Measurements from ENCODE around the gene AK8. TPM values are rescaled to one million over a fixed set of nuclear protein-coding genes. Genes with fewer than 3 reads are reported as not detected.

AK8 gene
- total and polyA plus RNA-seq, 2 experiments from 2014 or later = 0.14 to 0.78 TPM

GRCh38 chr9:132832171-132832881, 45.8 kb downstream of the AK8 start:
- no peak overlapping the region for H3K27ac ChIP-seq (ENCODE audit: low read depth)
- H3K9me2 ChIP-seq (ENCODE audit: insufficient read depth) = no peaks in the 10 kb centered on the region
- ATAC-seq (no peak), DNase-seq (ENCODE audit: low spot score) (no peak)
- no peaks in the 10 kb centered on the region for H3F3A ChIP-seq (replicated peaks; ENCODE audit: low read depth)
- Mint-ChIP-seq H3K4me3 (no peak overlapping the region), H3K27me3 (ENCODE audit: insufficient read depth, low read depth, poor library complexity) (no peaks in the 10 kb centered on the region), H3K4me1 (peaks cover 4% of the 10 kb centered on the region; the same call in 2 of the 3 replicates), H3K27ac (no peak overlapping the region), H3K36me3 (ENCODE audit: low read depth) (no peaks in the 10 kb centered on the region), H3K9me3 (no peaks in the 10 kb centered on the region)
- no peaks in the 10 kb centered on the region for H3K27me3 ChIP-seq (ENCODE audit: insufficient read depth)
- no peaks in the 10 kb centered on the region for H3K36me3 ChIP-seq (ENCODE audit: insufficient read depth)
- H3K4me1 ChIP-seq (ENCODE audit: insufficient read depth) = no peaks in the 10 kb centered on the region
- no peak overlapping the region for H2AFZ ChIP-seq
- H3K4me3 ChIP-seq = no peak overlapping the region
- H3K79me2 ChIP-seq (replicated peaks; ENCODE audit: insufficient read depth) = no peaks in the 10 kb centered on the region
- no peaks in the 10 kb centered on the region for H4K20me1 ChIP-seq (replicated peaks; ENCODE audit: insufficient read depth)
- H3K4me2 ChIP-seq = no peak overlapping the region
- no peak for TF ChIP-seq ETS1 (IDR thresholded peaks at IDR 0.05)
- no peak for TF ChIP-seq CREB1 (CRISPR knock-in tag; IDR thresholded peaks at IDR 0.05; ENCODE audit: low read depth)
- TF ChIP-seq POLR2AphosphoS5 (IDR thresholded peaks at IDR 0.05; ENCODE audit: low read depth) = no peak

DNA sequence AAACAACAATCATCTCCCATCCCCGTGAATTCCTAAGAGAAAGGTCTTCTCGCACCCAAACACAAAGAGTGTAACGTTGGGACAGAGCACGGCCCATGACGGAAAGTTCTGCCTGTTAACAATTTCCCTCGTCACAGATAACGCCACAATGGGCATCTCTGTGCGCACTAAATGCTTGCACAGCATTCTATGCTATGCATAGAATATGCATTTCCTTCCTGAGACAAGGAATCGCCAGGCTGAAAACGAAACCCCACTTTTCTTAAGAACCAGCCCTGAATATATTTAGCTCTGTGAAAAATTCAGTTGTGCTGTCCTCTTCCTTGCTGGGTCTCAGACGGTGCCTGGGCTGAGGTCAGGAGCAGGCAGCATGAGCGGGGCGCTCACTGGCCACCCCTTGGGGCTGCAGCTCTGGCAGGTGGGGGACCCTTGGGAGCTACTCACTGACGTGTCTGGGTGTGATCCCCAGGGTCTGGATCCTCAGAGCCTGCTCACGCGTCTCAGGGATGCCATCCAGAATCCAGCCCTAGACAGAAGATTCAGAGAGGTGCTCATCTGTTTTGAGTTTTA, 49.8 kb downstream of the AK8 start:
- no peaks in the 10 kb centered on the region for H3K27me3 ChIP-seq (ENCODE audit: insufficient read depth)
- Mint-ChIP-seq H3K4me1 (no peaks in the 10 kb centered on the region; the same call in 2 of the 3 replicates), H3K36me3 (ENCODE audit: low read depth) (no peaks in the 10 kb centered on the region), H3K4me3 (no peak overlapping the region), H3K9me3 (no peaks in the 10 kb centered on the region), H3K27me3 (ENCODE audit: insufficient read depth, low read depth, poor library complexity) (no peaks in the 10 kb centered on the region), H3K27ac (no peak overlapping the region)
- TF ChIP-seq, protein P1, sequence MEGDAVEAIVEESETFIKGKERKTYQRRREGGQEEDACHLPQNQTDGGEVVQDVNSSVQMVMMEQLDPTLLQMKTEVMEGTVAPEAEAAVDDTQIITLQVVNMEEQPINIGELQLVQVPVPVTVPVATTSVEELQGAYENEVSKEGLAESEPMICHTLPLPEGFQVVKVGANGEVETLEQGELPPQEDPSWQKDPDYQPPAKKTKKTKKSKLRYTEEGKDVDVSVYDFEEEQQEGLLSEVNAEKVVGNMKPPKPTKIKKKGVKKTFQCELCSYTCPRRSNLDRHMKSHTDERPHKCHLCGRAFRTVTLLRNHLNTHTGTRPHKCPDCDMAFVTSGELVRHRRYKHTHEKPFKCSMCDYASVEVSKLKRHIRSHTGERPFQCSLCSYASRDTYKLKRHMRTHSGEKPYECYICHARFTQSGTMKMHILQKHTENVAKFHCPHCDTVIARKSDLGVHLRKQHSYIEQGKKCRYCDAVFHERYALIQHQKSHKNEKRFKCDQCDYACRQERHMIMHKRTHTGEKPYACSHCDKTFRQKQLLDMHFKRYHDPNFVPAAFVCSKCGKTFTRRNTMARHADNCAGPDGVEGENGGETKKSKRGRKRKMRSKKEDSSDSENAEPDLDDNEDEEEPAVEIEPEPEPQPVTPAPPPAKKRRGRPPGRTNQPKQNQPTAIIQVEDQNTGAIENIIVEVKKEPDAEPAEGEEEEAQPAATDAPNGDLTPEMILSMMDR (conservative IDR thresholded peaks at IDR 0.05; ENCODE audit: low read depth in 2 of 2) = no peak
- TF ChIP-seq EZH2phosphoT487 (IDR thresholded peaks at IDR 0.05; ENCODE audit: unreplicated experiment) = no peak
- no peak for TF ChIP-seq ZNF114 (CRISPR knock-in tag; IDR thresholded peaks at IDR 0.05)
- TF ChIP-seq CREB1 (CRISPR knock-in tag; IDR thresholded peaks at IDR 0.05; ENCODE audit: low read depth) = no peak
- no peak for TF ChIP-seq NANOG (IDR thresholded peaks at IDR 0.05; ENCODE audit: borderline replicate concordance)
- no peak for TF ChIP-seq ETS1 (IDR thresholded peaks at IDR 0.05)
- no peak for TF ChIP-seq STAT1 (IDR thresholded peaks at IDR 0.05; ENCODE audit: unreplicated experiment)
- no peak for TF ChIP-seq EZH2 (IDR thresholded peaks at IDR 0.05; ENCODE audit: low read depth, unreplicated experiment)
- TF ChIP-seq POLR2AphosphoS5 (IDR thresholded peaks at IDR 0.05; ENCODE audit: low read depth) = no peak
- TF ChIP-seq, protein P2, sequence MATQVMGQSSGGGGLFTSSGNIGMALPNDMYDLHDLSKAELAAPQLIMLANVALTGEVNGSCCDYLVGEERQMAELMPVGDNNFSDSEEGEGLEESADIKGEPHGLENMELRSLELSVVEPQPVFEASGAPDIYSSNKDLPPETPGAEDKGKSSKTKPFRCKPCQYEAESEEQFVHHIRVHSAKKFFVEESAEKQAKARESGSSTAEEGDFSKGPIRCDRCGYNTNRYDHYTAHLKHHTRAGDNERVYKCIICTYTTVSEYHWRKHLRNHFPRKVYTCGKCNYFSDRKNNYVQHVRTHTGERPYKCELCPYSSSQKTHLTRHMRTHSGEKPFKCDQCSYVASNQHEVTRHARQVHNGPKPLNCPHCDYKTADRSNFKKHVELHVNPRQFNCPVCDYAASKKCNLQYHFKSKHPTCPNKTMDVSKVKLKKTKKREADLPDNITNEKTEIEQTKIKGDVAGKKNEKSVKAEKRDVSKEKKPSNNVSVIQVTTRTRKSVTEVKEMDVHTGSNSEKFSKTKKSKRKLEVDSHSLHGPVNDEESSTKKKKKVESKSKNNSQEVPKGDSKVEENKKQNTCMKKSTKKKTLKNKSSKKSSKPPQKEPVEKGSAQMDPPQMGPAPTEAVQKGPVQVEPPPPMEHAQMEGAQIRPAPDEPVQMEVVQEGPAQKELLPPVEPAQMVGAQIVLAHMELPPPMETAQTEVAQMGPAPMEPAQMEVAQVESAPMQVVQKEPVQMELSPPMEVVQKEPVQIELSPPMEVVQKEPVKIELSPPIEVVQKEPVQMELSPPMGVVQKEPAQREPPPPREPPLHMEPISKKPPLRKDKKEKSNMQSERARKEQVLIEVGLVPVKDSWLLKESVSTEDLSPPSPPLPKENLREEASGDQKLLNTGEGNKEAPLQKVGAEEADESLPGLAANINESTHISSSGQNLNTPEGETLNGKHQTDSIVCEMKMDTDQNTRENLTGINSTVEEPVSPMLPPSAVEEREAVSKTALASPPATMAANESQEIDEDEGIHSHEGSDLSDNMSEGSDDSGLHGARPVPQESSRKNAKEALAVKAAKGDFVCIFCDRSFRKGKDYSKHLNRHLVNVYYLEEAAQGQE (IDR thresholded peaks at IDR 0.05; ENCODE audit: unreplicated experiment) = no peak
- no peak for TF ChIP-seq JUNB (IDR thresholded peaks at IDR 0.05; ENCODE audit: unreplicated experiment)
- H3K27ac ChIP-seq (ENCODE audit: low read depth) = no peak overlapping the region
- no peaks in the 10 kb centered on the region for H3F3A ChIP-seq (replicated peaks; ENCODE audit: low read depth)
- ATAC-seq = no peak
- H3K4me1 ChIP-seq (ENCODE audit: insufficient read depth) = no peaks in the 10 kb centered on the region
- no peak overlapping the region for H2AFZ ChIP-seq
- no peaks in the 10 kb centered on the region for H4K20me1 ChIP-seq (replicated peaks; ENCODE audit: insufficient read depth)
- H3K36me3 ChIP-seq (ENCODE audit: insufficient read depth) = no peaks in the 10 kb centered on the region
- H3K9me2 ChIP-seq (ENCODE audit: insufficient read depth) = no peaks in the 10 kb centered on the region
- no peak overlapping the region for H3K4me3 ChIP-seq
- no peak overlapping the region for H3K4me2 ChIP-seq
- no peaks in the 10 kb centered on the region for H3K79me2 ChIP-seq (replicated peaks; ENCODE audit: insufficient read depth)
- DNase-seq (ENCODE audit: low spot score) = no peak

All from GM23338 (cell line).